H4 (cell line): ENCODE results near the gene FOXI2. TPM values are rescaled to one million over a fixed set of nuclear protein-coding genes. Genes with fewer than 3 reads are reported as not detected.

Source experiments
- DNase-seq: peaks from one replicate; pipeline ENCODE4 v3.0.0-alpha.2; 2015; ENCODE audit warnings: low spot score
- total RNA-seq: library from RNA; depleted of rRNA; stranded (reverse); fragments of >200 nt; shearing (Covaris generic); gene quantifications from 2 replicates; pipeline ENCODE4 v1.2.3, GENCODE V29; 2014; rRNA removed

The FOXI2 gene
- not detected in 2 replicates for total RNA-seq

DNA sequence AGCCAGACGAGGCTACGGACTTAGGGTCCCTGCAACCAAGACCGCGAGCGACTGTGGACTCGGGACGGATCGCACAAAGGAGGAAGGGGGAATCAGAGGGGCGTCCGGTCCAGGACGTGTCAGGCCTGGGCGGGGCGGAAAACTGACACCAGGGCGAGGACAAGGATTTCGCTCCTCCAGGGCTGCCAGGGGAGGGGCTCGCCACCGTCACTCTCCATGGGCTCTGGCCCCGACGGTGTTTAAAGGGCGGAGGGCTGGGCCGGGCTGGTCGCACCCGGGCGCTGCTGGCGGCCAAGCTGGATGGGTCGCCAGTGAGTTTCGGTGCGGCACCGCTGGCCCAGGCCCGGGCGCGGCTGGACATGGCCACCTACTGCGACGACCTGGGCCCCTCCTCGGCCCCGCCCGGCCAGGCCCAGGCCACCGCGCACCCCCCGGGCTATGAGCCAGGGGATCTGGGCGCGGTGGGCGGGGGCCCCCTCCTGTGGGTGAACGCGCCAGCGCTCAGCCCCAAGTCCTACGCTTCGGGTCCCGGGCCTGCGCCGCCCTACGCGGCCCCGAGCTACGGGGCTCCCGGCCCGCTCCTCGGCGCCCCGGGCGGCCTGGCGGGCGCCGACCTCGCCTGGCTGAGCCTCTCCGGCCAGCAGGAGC lies at the start of gene FOXI2:
Gene FOXI2 (plus strand): TSS at position 271 of the 648 bp plus-strand sequence. CDS start 89 bp downstream, at position 360.
- no peak for DNase-seq

DNA sequence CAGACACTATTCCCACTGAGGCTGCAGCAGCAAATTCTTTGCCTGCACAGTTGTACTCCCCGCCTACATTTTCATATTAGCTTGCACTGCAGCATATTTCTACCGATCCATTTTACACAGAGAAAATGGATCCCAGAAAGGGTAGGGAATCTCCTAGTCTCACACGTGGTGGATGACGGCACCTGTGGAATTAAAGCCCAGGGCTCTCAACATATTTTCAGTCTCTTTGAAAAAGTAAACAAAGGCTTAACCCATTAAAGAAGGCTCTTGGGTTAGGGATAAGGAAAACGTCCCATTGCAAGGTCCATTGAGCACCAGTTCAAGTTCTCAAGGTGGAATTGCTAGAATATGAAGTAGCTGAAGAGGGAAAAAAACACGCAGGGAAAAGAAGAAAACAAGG lies 49.4 kb upstream of the FOXI2 start:
- DNase-seq: no peak

DNA sequence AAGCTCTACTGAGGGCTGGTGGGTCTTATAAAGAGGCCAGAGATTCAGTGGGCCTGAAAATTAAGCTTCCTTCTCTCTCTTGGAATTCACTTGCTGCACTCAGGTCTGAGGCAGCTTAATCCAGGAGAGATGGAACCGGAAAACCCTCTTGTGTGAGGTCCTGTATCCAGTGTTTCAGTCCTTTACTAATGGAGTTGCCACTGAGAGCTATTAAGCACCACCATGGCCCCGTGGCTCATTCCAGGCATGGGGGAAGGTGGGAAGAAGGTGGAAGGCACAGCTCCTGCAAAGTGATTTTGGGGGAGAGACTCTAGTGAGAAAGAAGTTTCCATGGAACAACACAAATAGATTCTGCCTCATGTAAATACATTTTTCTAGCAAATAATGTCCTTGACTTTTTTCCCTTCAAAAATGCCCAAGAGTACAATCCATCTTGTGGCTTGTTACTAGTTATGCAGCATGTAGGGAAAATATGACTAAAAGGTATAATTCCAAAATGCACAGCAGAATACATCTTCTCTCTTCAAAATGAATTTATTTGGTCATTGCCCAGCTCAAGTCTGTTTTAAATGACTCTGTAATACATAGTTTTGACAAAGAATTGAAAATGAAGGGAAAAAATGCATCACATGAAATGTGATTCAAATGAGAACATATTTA lies 46.7 kb upstream of the FOXI2 start:
- DNase-seq: no peak

DNA sequence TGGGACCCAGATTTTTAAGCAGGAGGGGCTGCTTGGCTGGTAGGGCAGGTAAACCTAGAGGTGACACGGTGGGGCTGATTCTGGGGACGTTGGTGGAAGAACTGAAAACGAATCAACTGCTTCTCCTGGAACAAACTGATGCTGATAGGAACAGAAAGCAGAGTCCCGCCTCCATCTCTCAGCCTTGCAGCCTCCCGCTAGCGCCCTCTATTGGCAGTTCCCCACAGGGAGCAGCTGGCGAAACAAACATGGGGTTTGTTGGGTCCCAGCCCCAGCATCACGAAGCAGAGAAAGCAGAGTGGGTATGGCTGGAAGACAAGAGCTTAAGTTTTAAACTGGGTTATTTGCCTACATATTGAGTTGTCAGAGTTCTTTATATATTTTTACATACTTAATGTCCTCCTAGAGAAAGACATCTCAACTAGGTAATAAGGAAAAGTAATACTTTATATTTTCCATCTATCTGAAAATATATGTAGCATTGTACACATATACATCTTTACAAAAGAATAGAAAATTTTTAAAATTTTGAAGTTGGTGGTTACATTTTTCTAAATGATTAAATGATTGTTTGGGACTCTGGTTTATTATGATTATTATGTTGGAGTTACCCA lies 42.3 kb upstream of the FOXI2 start:
- DNase-seq: peak; percentile 74

DNA sequence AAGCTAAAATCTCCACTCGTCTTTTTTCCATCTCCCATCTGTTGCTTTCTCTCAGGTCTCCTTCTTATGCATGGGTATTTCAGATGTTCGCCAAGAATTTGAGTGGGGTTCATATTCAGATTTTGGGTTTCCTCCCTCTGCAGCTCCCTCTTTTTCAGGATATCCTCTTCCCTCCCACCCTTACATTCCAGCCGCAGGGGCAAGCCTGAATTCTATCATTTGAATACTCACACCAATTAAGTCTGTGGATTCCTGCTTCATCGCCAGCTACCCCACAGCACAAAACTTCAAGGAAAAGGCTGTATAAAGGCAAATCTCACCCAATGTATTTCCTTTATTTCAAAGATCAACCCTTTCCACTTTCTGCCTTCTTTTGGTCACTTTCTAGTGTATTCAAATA lies 41.6 kb upstream of the FOXI2 start:
- no peak for DNase-seq

DNA sequence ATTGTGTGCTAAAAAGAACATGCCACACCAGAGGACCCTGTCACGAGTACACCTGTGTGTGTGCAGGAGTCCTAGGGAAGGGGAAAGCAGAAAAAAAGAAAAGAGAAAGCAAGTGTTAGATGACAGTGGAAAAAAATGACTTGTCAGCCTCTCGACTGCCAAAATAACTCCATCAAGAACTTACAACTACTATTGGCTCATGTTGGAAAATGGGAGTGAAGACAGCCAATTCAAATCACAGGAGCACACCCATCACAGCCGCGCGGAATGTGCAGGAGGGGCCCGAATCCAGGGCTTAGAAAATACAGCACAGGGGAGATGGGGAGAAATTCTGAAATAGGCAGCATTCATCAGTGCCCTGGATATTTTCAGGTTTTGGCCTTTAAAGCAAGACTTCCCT lies 38.1 kb upstream of the FOXI2 start:
- DNase-seq: no peak

DNA sequence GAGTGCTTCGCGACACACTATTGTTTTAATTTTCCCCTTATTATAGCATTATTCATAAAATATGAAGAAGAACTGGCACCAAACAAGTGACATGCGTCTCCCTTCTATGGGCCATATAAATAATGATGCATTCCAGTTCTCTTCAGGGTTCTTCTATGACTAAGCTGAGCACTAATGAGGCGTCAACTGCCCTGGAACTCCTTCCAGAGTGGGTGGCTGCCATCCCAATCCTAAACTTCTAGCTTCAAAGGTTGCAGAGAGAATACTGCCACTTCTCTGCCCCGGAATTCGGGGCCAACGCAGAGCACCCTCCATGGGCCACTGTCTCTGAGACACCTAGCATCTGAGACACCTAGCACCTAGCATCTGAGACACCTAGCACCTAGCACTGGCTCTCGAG lies 37.7 kb upstream of the FOXI2 start:
- no peak for DNase-seq

DNA sequence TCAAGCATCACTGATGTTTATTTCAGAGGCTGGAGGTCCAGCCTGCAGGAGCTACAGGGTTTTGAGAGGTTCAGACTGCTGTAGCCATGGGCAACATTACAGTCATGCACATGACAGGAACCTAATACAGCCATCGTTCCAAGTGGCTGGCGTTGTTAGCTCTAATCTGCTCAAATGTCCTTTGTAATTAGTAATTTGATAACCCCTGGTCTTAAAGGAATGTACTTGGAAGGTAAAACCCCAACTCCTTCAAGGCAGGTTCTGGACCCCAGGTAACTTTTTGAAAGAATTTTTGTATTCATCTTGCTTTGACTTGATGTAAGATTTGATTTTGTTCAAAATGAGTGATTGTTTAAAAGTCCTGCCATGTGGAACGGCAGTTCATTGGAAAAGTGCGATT lies 34.7 kb upstream of the FOXI2 start:
- no peak for DNase-seq

DNA sequence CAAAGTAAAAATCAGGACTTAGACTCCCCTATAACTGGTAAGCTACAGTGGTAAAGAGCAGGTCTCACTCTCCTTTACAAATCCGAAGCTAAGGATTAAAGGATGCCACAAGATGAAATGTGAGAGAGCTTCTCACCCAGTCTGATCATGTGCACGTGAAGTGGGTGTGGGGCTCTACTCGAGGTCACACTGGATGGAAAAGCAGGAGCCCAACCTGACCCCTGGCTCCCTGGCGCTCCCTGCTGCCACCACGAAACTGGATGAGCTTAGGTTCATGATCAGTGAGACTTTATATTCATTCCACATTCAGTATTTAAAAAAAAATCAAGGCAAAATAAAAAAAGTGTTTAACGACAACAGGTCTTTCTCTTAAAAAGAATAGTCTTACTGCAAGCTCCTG lies 21.7 kb upstream of the FOXI2 start:
- DNase-seq: no peak

DNA sequence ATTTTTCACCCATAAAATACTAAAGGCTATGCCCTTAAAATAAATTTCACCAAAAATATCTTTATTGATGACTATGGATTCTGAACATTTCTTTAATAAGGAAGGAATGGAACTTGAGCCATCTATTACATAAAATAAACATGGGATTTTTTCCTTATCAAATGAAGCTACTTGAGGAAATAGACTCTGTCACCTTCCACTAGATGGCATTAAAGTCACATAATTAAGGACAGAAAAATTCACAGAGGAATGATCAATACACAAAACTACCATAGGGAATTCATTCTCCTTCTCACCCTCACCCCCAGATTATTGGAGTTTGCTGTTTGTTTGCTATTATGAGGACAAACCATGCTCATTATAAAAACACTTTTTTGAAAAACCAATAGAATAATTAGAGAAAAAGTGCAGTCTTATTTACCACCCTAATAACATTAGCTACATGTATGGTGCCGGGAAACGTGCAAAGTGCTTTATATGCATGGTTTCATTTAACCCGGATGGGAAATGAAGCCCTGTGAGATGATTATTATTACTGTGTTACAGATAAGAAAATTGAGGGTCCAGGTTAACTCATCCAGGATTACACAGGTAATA lies 21.1 kb upstream of the FOXI2 start:
- peak; percentile 29 for DNase-seq

DNA sequence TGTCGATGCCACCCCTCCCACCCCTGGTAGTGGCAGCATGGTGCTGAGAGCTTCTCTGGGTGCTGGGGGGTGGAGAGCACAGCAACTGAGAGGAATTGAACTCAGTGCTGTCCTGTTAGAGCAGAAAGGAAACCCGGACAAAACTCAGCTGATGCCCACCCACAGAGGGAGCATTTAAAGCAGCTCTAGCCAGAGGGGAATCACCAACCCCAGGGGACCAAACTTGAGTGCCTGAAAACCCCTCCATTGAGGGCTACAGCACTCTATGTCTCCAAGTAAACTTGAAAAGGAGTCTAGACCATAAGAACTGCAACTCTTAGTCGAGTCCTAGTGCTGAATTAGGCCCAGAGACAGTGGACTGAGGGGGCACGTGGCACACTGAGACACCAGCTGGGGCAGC lies 16.8 kb upstream of the FOXI2 start:
- no peak for DNase-seq

DNA sequence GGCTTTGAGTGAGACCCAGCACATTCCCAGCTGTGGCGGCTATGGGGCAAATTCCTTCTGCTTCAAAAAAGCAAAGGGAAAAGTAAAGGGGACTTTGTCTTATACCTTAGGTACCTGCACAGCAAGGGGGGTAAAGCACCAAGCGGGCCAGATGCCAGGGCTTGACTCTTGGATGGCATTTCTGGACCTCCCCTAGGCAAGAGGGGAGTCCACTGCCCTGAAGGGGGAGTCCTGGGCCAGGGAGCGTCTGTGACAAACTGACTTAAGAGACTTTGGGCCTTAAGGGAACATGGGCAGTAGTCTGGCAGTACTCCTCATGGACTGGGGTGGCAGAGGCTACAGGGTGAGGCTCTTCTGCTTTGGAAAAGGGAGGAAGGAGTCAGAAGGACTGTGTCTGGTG lies 16.1 kb upstream of the FOXI2 start:
- no peak for DNase-seq

DNA sequence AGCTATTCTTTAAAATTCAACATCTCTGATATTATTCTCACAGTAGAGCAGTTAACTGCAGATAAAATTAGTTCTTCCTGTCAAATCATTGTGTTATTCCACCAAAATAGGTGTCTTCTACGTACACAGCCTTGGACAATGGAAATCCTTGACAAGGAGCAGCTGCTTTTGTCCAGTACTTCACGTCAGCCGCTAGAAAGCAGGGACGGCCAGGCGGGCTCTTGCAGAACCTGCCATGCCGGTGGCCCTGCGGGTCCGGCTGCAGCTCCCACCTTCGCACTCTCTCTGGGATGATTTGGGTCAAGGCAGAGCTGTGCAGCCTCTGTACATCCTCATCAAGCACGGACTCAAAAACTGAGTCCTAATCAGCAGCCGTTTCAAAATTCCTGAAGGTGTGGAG lies 2.2 kb upstream of the FOXI2 start:
- DNase-seq: no peak

DNA sequence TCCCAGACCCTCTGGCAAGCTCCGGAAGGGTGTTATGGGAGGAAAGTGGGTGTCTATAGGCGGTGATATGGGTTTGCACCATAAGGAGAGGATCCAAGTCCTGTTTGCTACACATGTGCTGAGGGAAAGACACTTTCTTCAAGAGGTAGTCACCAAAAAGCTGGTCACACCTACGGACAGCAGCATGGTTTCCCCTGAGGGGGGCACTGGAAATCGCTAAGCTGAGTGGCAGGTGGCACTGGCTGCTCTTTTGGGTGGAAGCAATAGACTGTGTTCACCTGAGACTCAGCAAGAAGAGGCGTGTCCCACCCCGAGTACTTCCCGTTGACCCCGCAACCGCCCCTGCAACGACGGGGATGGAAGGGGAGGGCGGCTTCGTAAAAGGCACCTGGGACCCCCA lies 1.8 kb upstream of the FOXI2 start:
- DNase-seq: no peak

DNA sequence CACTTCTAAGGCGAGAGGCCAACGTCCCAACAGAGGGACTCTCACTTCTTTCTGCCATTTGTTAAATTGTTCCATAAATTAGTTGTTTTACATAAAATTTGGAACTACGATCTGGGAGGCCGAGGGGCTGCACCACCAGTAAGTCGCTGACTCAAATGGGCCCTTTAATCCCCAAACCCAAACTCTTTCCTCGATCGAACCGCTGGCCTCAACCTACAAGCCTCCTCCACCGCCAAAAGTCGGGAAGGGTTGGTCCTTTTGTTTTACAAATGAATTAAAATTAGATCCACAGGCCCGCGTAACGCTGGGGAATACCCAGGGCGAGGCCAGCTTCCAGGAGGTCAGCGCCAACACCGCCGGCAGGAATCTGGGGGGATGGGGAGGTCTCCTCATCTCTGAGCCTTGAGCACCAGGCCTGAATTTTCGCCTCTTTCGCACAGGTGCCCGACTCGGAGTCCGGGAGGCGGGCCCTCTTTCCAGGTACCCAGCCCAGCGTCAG lies 1.2 kb upstream of the FOXI2 start:
- no peak for DNase-seq

DNA sequence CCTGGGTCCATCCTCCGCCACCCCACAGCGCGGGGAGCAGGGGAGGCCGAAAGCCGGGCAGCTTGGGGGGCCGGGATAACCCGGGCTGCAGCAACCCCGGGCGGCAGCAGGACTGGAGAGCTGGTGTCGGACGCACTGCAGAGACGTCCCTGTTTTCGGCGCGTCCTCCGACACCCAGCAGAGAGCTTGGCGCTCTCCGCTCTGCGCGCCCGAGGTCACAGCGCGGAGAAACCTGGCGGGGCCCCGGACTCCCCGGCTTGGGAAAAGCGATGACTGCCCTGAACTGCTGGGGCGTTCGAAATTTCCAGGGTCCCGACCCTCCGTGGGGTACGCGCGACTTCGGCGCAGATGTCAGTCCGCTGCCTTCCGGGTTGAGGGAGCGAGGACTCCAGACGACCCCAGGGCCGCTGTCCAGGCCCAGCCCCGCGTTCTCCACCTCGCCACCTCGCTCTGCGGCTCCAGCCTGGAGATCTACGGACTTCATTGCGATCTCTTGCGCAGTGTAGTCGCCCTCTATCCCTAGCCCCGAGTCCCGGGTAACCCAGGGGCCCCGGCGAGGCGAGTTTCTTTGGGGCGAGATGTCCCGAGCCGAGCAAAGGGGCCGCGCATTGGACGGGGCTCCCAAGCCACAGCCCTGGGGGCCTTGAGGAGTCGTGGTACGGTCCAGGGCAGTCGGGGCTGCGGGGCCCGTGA lies 617 bp upstream of the FOXI2 start:
- DNase-seq: no peak

DNA sequence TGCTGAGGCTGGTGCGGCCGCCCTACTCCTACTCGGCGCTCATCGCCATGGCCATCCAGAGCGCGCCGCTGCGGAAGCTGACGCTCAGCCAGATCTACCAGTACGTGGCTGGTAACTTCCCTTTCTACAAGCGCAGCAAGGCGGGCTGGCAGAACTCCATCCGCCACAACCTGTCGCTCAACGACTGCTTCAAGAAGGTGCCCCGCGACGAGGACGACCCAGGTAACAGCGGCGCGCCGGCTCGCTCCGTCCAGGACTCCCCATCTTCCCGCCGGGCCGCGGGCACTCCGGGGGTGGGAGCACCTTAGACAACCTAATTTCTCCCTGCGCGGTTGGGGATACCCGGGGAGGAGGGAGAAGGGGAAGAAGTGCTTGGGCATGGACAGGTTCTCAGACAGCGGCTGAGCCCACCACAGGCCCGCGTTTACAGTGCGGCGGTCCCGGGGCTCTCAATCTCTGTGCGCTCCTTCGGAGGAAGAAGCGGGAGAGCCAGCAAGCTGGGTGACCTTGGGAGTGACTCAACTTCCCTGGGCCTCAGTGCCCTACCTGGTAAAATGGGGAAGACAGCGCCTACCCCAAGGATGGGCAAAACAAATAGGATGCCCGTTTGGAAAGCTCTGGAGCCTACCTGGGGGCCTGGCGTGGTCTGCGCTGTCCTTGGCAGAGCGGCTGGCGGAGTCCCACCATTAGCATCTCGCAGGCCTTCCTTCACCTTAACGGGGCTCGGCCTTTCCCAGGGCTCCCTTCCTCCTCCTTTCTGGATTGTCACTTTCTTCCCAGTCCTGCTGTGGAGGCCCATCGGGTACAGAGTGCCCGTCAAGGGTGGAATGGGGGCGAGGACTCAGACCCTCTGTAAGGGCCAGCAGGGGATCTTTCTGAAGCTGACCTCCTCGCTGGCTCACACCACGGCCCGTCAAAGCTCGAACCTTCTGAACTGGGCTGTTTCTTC lies 852 bp downstream of the FOXI2 start:
- no peak for DNase-seq

DNA sequence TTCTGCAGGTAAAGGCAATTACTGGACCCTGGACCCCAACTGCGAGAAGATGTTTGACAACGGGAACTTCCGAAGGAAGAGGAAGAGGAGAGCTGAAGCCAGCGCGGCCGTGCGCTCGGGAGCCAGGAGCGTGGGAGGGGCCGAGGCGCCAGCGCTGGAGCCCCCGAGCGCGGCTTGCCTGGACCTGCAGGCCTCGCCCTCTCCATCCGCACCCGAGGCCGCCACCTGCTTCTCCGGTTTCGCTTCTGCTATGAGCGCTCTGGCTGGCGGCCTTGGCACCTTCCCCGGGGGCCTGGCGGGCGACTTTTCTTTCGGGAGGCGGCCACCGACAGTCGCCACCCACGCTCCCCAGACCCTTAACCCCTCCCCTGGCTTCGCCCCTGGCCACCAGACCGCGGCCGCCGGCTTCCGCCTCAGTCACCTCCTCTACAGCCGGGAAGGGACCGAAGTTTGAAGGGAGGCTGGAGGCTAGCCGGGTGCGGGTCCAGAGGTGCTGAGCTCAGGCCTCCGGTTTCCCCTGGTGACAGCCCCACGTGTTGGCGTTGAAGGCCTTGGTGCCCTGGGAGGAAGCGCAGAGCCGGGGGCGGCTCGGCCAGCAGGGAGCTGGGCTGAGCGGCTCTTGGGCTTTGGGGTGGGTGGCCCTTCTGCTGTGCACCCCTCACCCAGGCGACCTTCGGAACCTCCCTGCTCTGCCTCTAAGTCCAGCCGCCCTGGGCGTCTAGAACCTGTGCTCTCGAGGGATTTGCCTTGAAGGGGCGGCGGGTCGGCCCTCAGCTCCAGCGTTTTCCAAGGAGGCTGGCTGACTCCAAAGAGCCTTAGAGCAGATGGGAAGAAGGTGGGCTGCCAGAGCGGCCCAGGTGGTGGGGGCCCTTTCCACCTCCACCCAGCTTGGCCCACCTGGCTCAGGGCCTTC lies 1.8 kb downstream of the FOXI2 start:
- no peak for DNase-seq

DNA sequence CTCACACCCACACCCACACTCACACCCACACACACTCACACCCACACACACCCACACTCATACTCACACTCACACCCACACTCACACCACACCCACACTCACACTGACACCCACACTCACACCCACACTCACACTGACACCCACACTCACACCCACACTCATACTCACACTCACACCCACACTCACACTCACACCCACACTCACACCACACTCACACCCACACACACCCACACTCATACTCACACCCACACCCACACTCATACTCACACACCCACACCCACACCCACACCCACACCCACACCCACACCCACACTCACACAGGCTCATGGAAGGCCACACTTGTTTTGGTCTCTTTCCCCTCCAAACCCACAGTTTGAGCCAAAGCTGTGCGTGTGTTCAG lies 2.9 kb downstream of the FOXI2 start:
- no peak for DNase-seq

DNA sequence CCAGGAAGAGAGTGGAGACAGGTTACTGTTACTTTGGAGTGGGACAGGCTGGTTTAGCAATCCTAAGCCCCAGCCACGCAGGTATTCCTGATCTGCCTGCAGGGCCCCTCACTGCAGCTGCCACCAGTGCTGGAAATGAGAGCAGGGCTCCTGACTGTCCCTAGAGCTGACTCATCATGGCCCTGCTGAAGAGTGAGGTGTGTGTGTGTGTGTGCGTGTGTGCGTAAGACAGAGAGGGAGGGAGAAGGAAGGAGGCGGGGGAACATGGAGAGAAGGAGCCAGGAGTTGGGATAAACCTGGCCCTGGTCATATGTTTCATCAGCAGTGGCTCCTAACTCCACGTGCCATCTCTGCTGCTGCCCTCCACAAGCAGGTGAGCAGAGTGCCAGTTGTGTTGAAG lies 3.6 kb downstream of the FOXI2 start:
- peak; percentile 87 for DNase-seq
